ENCODE measurements around the gene TOGARAM2. TPM values are rescaled to one million over a fixed set of nuclear protein-coding genes. Genes with fewer than 3 reads are reported as not detected.

The TOGARAM2 gene
- total and polyA plus RNA-seq, 2 experiments from 2014 or later: 1.8 TPM

GRCh38 chr2:29050591-29050990, 69.5 kb downstream of the TOGARAM2 start:
- no peak overlapping the region for H3K4me3 ChIP-seq
- no peaks in the 10 kb centered on the region for H3F3A ChIP-seq (replicated peaks; ENCODE audit: low read depth)
- Mint-ChIP-seq H3K27ac (no peak overlapping the region), H3K4me1 (peaks cover 24% of the 10 kb centered on the region), H3K36me3 (ENCODE audit: low read depth) (no peaks in the 10 kb centered on the region), H3K27me3 (ENCODE audit: insufficient read depth, low read depth, poor library complexity) (peaks cover 7% of the 10 kb centered on the region), H3K4me3 (no peak overlapping the region), H3K9me3 (no peaks in the 10 kb centered on the region)
- TF ChIP-seq JUNB (IDR thresholded peaks at IDR 0.05; ENCODE audit: unreplicated experiment): no peak
- TF ChIP-seq POLR2AphosphoS5 (IDR thresholded peaks at IDR 0.05; ENCODE audit: low read depth): no peak
- no peak for TF ChIP-seq ZNF462 (CRISPR knock-in tag; IDR thresholded peaks at IDR 0.05)
- TF ChIP-seq NANOG (IDR thresholded peaks at IDR 0.05; ENCODE audit: borderline replicate concordance): no peak
- no peak for TF ChIP-seq EZH2 (IDR thresholded peaks at IDR 0.05; ENCODE audit: low read depth, unreplicated experiment)
- TF ChIP-seq CTCF (conservative IDR thresholded peaks at IDR 0.05; ENCODE audit: low read depth in 2 of 2): no peak
- TF ChIP-seq ETS1 (IDR thresholded peaks at IDR 0.05): no peak
- no peak for TF ChIP-seq EZH2phosphoT487 (IDR thresholded peaks at IDR 0.05; ENCODE audit: unreplicated experiment)
- no peak for TF ChIP-seq ZNF331 (CRISPR knock-in tag; IDR thresholded peaks at IDR 0.05; ENCODE audit: low read depth)
- TF ChIP-seq, protein P1, sequence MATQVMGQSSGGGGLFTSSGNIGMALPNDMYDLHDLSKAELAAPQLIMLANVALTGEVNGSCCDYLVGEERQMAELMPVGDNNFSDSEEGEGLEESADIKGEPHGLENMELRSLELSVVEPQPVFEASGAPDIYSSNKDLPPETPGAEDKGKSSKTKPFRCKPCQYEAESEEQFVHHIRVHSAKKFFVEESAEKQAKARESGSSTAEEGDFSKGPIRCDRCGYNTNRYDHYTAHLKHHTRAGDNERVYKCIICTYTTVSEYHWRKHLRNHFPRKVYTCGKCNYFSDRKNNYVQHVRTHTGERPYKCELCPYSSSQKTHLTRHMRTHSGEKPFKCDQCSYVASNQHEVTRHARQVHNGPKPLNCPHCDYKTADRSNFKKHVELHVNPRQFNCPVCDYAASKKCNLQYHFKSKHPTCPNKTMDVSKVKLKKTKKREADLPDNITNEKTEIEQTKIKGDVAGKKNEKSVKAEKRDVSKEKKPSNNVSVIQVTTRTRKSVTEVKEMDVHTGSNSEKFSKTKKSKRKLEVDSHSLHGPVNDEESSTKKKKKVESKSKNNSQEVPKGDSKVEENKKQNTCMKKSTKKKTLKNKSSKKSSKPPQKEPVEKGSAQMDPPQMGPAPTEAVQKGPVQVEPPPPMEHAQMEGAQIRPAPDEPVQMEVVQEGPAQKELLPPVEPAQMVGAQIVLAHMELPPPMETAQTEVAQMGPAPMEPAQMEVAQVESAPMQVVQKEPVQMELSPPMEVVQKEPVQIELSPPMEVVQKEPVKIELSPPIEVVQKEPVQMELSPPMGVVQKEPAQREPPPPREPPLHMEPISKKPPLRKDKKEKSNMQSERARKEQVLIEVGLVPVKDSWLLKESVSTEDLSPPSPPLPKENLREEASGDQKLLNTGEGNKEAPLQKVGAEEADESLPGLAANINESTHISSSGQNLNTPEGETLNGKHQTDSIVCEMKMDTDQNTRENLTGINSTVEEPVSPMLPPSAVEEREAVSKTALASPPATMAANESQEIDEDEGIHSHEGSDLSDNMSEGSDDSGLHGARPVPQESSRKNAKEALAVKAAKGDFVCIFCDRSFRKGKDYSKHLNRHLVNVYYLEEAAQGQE (IDR thresholded peaks at IDR 0.05; ENCODE audit: unreplicated experiment): no peak
- no peak for TF ChIP-seq STAT1 (IDR thresholded peaks at IDR 0.05; ENCODE audit: unreplicated experiment)
- TF ChIP-seq CREB1 (CRISPR knock-in tag; IDR thresholded peaks at IDR 0.05; ENCODE audit: low read depth): no peak
- TF ChIP-seq ZNF114 (CRISPR knock-in tag; IDR thresholded peaks at IDR 0.05): no peak
- no peak for ATAC-seq
- H3K79me2 ChIP-seq (replicated peaks; ENCODE audit: insufficient read depth): no peaks in the 10 kb centered on the region
- H3K36me3 ChIP-seq (ENCODE audit: insufficient read depth): no peaks in the 10 kb centered on the region
- H3K27me3 ChIP-seq (ENCODE audit: insufficient read depth): no peaks in the 10 kb centered on the region
- peaks cover 10% of the 10 kb centered on the region for H3K4me1 ChIP-seq (ENCODE audit: insufficient read depth)
- no peaks in the 10 kb centered on the region for H4K20me1 ChIP-seq (replicated peaks; ENCODE audit: insufficient read depth)
- no peaks in the 10 kb centered on the region for H3K9me2 ChIP-seq (ENCODE audit: insufficient read depth)
- H3K4me2 ChIP-seq: no peak overlapping the region
- no peak overlapping the region for H2AFZ ChIP-seq
- DNase-seq (ENCODE audit: low spot score): no peak
- H3K27ac ChIP-seq (ENCODE audit: low read depth): no peak overlapping the region

Measured in GM23338 (cell line).